Activated CD8-positive, alpha-beta T cell treated with anti-CD3 and anti-CD28 coated beads for 36 hours (primary cell): ENCODE results near the gene IQSEC3. TPM values are rescaled to one million over a fixed set of nuclear protein-coding genes. Genes with fewer than 3 reads are reported as not detected.
A peak's percentile ranks its signal among the peaks of the same experiment; 100 is the strongest.

Source experiments
- ATAC-seq: fragments of 200-7000 bp; cut with Tn5 transposase; one replicate; pipeline ENCODE4 v1.10.0; 2021; ENCODE audit warnings: mild to moderate bottlenecking, moderate library complexity
- CTCF ChIA-PET: fragments of 350-600 bp; sonication (Branson Sonifier 250); formaldehyde crosslinking; loops from one replicate; lab custom pipeline; 2021; ENCODE audit warnings: antibody characterized with exemption; lab: Charles Lee
- POLR2A ChIA-PET: fragments of 350-600 bp; sonication (Branson Sonifier 250); formaldehyde crosslinking; loops from one replicate; lab custom pipeline; 2021; ENCODE audit warnings: antibody characterized with exemption; lab: Charles Lee
- DNase-seq: peaks from one replicate; pipeline ENCODE4 v3.0.0-alpha.2; 2020
- H3K27ac Mint-ChIP-seq: one replicate; pipeline ENCODE4 v1.8.0; 2021; ENCODE audit warnings: mild to moderate bottlenecking, mixed read lengths
- H3K27me3 Mint-ChIP-seq: one replicate; pipeline ENCODE4 v1.8.0; 2021; ENCODE audit warnings: mixed read lengths
- H3K36me3 Mint-ChIP-seq: one replicate; pipeline ENCODE4 v1.8.0; 2021; ENCODE audit warnings: low read depth, mixed read lengths
- H3K4me1 Mint-ChIP-seq: one replicate; pipeline ENCODE4 v1.8.0; 2021; ENCODE audit warnings: low read depth, mixed read lengths
- H3K4me3 Mint-ChIP-seq: one replicate; pipeline ENCODE4 v1.8.0; 2021; ENCODE audit warnings: mild to moderate bottlenecking, moderate library complexity, mixed read lengths
- H3K9me3 Mint-ChIP-seq: one replicate; pipeline ENCODE4 v1.8.0; 2021; ENCODE audit warnings: mixed read lengths
- intact Hi-C: fragments of 100-400 bp; cut with micrococcal nuclease; formaldehyde crosslinking; loops from one replicate; pipeline ENCODE4 v1.10.0; 2022
- total RNA-seq, 2 experiments: library from RNA; stranded (reverse); gene quantifications; one replicate each; pipeline ENCODE4 v1.2.3, GENCODE V29; 2021
- TF ChIP-seq, protein P1 (sequence below): fragments of 200-600 bp; IDR thresholded peaks from one replicate; pipeline ENCODE4 v1.8.0; 2022; ENCODE audit warnings: antibody characterized with exemption, mild to moderate bottlenecking

The IQSEC3 gene
- total RNA-seq, 2 experiments from 2014 or later, result 2.5 to 2.7 TPM

DNA sequence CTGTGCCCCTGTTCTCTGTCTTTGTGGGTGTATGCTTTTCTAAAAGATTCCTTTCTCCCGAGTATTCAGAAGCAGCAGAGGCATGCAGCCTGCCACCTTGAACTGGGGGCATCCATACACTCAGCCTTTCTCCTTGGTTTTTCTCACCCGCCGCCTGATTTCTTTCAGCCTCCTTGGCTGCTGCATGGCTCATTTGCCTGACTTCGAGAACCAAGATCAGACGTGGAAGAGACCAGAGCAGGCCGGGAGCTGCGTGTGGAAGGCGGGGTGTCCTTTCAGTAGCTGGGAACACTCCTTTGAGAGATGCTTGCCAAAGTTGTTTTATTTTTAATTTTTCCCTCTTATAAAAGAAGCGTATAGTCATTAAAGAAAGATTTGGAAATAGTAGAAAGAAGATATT lies 94.3 kb downstream of the IQSEC3 start:
- no peaks in the 10 kb centered on the region for H3K36me3 Mint-ChIP-seq
- no peak for DNase-seq

DNA sequence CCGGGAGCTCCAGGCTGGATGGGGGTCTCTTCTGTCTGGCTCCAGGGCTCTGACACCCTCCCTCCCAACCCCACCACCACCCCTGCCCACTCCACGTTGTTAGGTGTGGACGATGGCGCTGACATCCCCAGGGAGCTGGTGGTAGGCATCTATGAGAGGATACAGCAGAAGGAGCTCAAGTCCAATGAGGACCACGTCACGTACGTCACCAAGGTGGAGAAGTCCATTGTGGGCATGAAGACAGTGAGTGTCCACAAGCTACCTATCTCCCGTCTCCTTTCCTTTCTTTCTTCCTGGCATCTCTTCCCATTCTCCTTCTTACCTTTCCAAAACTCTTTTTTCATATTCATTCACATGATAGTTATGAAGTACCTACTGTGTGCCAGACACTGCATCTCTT lies 95.3 kb downstream of the IQSEC3 start:
- Mint-ChIP-seq H3K9me3 (no peaks in the 10 kb centered on the region), H3K4me1 (no peaks in the 10 kb centered on the region), H3K36me3 (no peaks in the 10 kb centered on the region), H3K27ac (no peak overlapping the region), H3K27me3 (no peaks in the 10 kb centered on the region), H3K4me3 (no peak overlapping the region)
- intact Hi-C loops, result no loop called here
- POLR2A ChIA-PET, result no interaction called here
- DNase-seq, result no peak
- no peak for ATAC-seq
- TF ChIP-seq, protein P1, sequence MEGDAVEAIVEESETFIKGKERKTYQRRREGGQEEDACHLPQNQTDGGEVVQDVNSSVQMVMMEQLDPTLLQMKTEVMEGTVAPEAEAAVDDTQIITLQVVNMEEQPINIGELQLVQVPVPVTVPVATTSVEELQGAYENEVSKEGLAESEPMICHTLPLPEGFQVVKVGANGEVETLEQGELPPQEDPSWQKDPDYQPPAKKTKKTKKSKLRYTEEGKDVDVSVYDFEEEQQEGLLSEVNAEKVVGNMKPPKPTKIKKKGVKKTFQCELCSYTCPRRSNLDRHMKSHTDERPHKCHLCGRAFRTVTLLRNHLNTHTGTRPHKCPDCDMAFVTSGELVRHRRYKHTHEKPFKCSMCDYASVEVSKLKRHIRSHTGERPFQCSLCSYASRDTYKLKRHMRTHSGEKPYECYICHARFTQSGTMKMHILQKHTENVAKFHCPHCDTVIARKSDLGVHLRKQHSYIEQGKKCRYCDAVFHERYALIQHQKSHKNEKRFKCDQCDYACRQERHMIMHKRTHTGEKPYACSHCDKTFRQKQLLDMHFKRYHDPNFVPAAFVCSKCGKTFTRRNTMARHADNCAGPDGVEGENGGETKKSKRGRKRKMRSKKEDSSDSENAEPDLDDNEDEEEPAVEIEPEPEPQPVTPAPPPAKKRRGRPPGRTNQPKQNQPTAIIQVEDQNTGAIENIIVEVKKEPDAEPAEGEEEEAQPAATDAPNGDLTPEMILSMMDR, result no peak
- CTCF ChIA-PET, result no interaction called here

More for the DNA sequence above, 94.3 kb downstream of the IQSEC3 start:
- intact Hi-C loops, result no loop called here
- TF ChIP-seq, protein P1, result no peak
- ATAC-seq, result no peak
- ChIA-PET CTCF (no interaction called here), POLR2A (no interaction called here)
- H3K4me1 Mint-ChIP-seq, result no peaks in the 10 kb centered on the region
- H3K27ac Mint-ChIP-seq, result no peak overlapping the region
- no peaks in the 10 kb centered on the region for H3K27me3 Mint-ChIP-seq
- no peak overlapping the region for H3K4me3 Mint-ChIP-seq
- no peaks in the 10 kb centered on the region for H3K9me3 Mint-ChIP-seq

DNA sequence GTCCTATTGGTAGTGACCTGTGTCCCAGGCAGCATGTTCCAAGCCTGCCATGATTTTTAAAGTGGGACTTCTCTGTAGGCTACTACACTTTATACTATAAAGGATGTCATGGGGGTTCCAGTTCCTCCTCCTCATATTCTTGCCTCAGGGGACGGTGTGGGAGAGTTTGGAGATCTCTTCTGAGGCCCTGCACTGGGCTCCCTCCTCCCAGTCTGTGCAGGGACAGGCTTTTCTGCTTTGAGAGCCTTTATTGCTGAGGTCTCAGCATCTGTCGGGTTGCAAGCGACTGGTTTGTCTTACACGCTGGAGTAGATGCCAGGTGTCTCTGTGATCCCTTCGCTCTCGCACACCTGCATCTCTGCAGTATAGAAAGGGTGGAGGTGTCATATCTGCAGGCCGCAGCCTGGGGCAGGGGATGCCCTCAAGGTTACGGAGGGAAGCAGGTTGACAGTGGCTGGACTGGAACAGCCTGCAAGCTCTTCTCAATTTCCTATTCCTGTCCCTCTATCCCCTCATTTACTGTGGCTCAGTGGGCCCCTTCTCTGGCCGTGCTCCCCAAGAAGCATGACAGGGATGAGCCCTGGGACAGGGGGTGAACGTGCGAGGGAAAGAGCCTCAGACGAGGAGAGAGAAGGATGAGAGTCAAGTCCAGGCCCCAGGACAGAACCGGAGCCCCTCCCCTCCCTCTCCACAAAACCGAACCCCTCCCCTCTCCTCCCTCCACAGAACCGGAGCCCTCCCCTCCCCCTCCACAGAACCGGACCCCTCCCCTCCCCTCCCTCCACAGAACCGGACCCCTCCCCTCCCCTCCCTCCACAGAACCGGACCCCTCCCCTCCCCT lies 96.1 kb downstream of the IQSEC3 start:
- Mint-ChIP-seq H3K4me3 (no peak overlapping the region), H3K27me3 (no peaks in the 10 kb centered on the region), H3K27ac (no peak overlapping the region), H3K9me3 (no peaks in the 10 kb centered on the region), H3K36me3 (no peaks in the 10 kb centered on the region), H3K4me1 (no peaks in the 10 kb centered on the region)
- intact Hi-C loops, result no loop called here
- peak; percentile 13 for ATAC-seq
- TF ChIP-seq, protein P1, result no peak
- DNase-seq, result no peak
- CTCF ChIA-PET, result no interaction called here
- POLR2A ChIA-PET, result no interaction called here

DNA sequence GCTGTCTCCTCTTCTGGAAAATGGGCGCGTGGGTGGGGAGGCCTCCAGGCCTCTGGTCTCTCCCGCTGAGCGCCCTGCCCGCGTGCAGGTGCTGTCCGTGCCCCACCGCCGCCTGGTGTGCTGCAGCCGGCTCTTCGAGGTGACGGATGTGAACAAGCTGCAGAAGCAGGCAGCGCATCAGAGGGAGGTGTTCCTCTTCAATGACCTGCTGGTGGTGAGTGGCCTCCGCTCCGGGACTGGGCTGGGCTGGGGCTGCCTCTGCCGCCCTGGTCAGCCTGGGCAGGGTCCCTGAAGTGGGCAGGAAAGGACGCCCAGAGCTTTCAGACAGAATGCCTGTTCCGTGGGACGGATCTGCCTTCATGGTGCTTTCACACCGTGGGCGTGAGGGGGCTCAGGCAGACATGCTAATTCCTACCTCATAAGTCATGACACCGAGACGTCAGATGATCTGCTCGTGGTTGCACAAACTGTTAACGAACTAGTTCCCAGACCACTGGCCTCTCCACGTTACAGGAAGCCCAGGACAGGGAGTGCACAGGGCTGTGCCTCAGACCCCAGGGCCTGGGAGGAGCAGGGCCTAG lies 96.9 kb downstream of the IQSEC3 start:
- Mint-ChIP-seq H3K4me1 (peaks cover under 1% of the 10 kb centered on the region), H3K36me3 (no peaks in the 10 kb centered on the region), H3K27me3 (no peaks in the 10 kb centered on the region), H3K9me3 (no peaks in the 10 kb centered on the region), H3K27ac (no peak overlapping the region), H3K4me3 (no peak overlapping the region)
- TF ChIP-seq, protein P1, result no peak
- no peak for ATAC-seq
- intact Hi-C loops, result no loop called here
- no peak for DNase-seq
- ChIA-PET CTCF (no interaction called here), POLR2A (no interaction called here)

DNA sequence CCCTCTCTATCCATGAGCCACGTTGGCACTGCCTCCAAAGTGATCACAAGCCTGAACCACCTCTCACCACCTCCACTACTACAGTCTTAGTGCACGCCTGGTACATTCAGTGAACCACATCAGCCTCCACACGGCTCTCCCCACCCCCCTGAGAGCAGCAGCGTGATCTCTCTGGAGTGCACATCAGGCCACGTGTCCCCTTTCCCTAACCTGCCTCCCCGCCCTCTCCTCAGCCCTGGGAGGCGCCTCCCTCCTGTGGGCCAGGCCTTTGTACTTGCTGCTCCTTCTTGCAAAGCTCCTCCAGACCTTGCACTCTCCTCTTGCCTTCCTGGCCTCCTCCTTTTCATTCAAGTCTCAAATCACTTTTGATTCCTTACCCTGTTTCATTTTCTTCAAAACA lies 97.6 kb downstream of the IQSEC3 start:
- ATAC-seq (no peak), DNase-seq (no peak)
- no peaks in the 10 kb centered on the region for H3K36me3 Mint-ChIP-seq
- TF ChIP-seq, protein P1, result no peak
- POLR2A ChIA-PET, result no interaction called here
- CTCF ChIA-PET, result no interaction called here
- no peak overlapping the region for H3K27ac Mint-ChIP-seq
- H3K27me3 Mint-ChIP-seq, result no peaks in the 10 kb centered on the region
- no peaks in the 10 kb centered on the region for H3K9me3 Mint-ChIP-seq
- peaks cover 8% of the 10 kb centered on the region for H3K4me1 Mint-ChIP-seq
- intact Hi-C loops, result no loop called here
- H3K4me3 Mint-ChIP-seq, result no peak overlapping the region
